HepG2 (cell line): ENCODE measurements around the gene PMVK. TPM values are rescaled to one million over a fixed set of nuclear protein-coding genes. Genes with fewer than 3 reads are reported as not detected.

Experiments used
- ATAC-seq: fragments of 200-7000 bp; cut with Tn5 transposase; 3 replicates; pipeline ENCODE4 v1.9.1; 2020; ENCODE audit warnings: mild to moderate bottlenecking, moderate library complexity
- BruUV-seq: library from RNA; stranded (reverse); fragments of 400-500 nt; replicated peaks from 2 replicates; lab custom pipeline; 2021; lab: Mats Ljungman, UMichigan
- CTCF ChIA-PET: fragments of 300-600 bp; formaldehyde crosslinking; extraction: SDS; loops from one replicate; lab custom pipeline; 2021; ENCODE audit warnings: low total read pairs, inconsistent platforms, low intra/inter-chr PET ratio; lab: Yijun Ruan, JAX
- POLR2A ChIA-PET: fragments of 350-600 bp; sonication (Branson Sonifier 250); formaldehyde crosslinking; loops from one replicate; lab custom pipeline; 2020; ENCODE audit warnings: antibody characterized with exemption, inconsistent platforms; lab: Yijun Ruan, JAX
- DNase-seq: peaks from one replicate; pipeline ENCODE4 v3.0.0-alpha.2; 2015; ENCODE audit warnings: low spot score
- FAIRE-seq: peaks from 3 replicates; lab custom pipeline; 2011; peaks lifted over from hg19 to GRCh38; lab: Jason Lieb, UNC
- H2AFZ ChIP-seq: one replicate; pipeline ENCODE4 v1.6.1; 2011; ENCODE audit warnings: low read length, inconsistent platforms
- H3K27ac ChIP-seq: fragments of 300-600 bp; 3 replicates; pipeline ENCODE4 v1.8.0; 2011; ENCODE audit warnings: mixed run types, mild to moderate bottlenecking, mixed read lengths, low read length, inconsistent platforms; ENCODE audit not compliant: insufficient read depth; ENCODE audit errors: extremely low read length
- H3K27me3 ChIP-seq, 2 experiments: fragments of 200-600 bp in 1 of 2; 2 replicates in 1 of 2; 3 replicates in 1 of 2; pipeline versions ENCODE4 v1.6.0 to v1.8.0; 2011; ENCODE audit warnings: low read length in 2 of 2, mild to moderate bottlenecking in 2 of 2, moderate library complexity in 2 of 2, inconsistent platforms in 1 of 2; ENCODE audit not compliant: insufficient read depth in 2 of 2, control insufficient read depth in 1 of 2
- H3K36me3 ChIP-seq, 2 experiments: fragments of 200-600 bp in 1 of 2; replicated peaks in 1 of 2; 2 replicates in 1 of 2; 3 replicates in 1 of 2; pipeline versions ENCODE4 v1.5.1 to v1.8.0; 2011; ENCODE audit warnings: low read length in 2 of 2, inconsistent platforms in 1 of 2; ENCODE audit not compliant: insufficient read depth in 2 of 2, control insufficient read depth in 1 of 2
- H3K4me1 ChIP-seq: 2 replicates; pipeline ENCODE4 v1.5.1; 2012; ENCODE audit warnings: low read length, inconsistent platforms; ENCODE audit not compliant: insufficient read depth
- H3K4me2 ChIP-seq: 2 replicates; pipeline ENCODE4 v1.6.0; 2011; ENCODE audit warnings: low read depth, low read length, inconsistent platforms
- H3K4me3 ChIP-seq, 3 experiments: fragments of 200-600 bp in 1 of 3; sonication (generic), shearing (Covaris generic) in 1 of 3; replicated peaks in 1 of 3; 2 replicates each; pipeline ENCODE4 v1.5.1; 2011 to 2016; ENCODE audit warnings: low read length in 3 of 3, inconsistent platforms in 2 of 3, low read depth in 2 of 3, mild to moderate bottlenecking in 2 of 3, control low read depth in 1 of 3, mixed read lengths in 1 of 3; ENCODE audit not compliant: insufficient read depth in 1 of 3
- H3K79me2 ChIP-seq: one replicate; pipeline ENCODE4 v1.6.1; 2011; ENCODE audit warnings: low read length, inconsistent platforms; ENCODE audit not compliant: insufficient read depth
- H3K9ac ChIP-seq: 2 replicates; pipeline ENCODE4 v1.6.0; 2011; ENCODE audit warnings: mild to moderate bottlenecking, low read depth, low read length, inconsistent platforms; ENCODE audit not compliant: insufficient read depth
- H3K9me3 ChIP-seq: 2 replicates; pipeline ENCODE4 v1.5.1; 2012; ENCODE audit warnings: mild to moderate bottlenecking, low read length
- H4K20me1 ChIP-seq: 2 replicates; pipeline ENCODE4 v1.6.0; 2011; ENCODE audit warnings: inconsistent platforms, mild to moderate bottlenecking, low read length, moderate library complexity; ENCODE audit not compliant: insufficient read depth
- FOSL2 ChIP-seq: sonication (generic); formaldehyde crosslinking; IDR thresholded peaks from 2 replicates; pipeline ENCODE4 v1.4.0; 2020; ENCODE audit warnings: missing genetic modification reagents
- MED1 ChIP-seq: sonication (generic); formaldehyde crosslinking; IDR thresholded peaks from 2 replicates; pipeline ENCODE4 v1.4.0; 2020; ENCODE audit warnings: missing genetic modification reagents
- MIER3 ChIP-seq: IDR thresholded peaks from 2 replicates; pipeline ENCODE4 v1.6.1; 2016; ENCODE audit warnings: missing compliant biosample characterization, borderline replicate concordance
- MLLT10 ChIP-seq: sonication (generic); formaldehyde crosslinking; IDR thresholded peaks from 2 replicates; pipeline ENCODE4 v1.4.0; 2020; ENCODE audit warnings: missing genetic modification reagents
- SRY ChIP-seq: sonication (generic); formaldehyde crosslinking; IDR thresholded peaks from 2 replicates; pipeline ENCODE4 v1.8.0; 2022; ENCODE audit warnings: mild to moderate bottlenecking, missing genetic modification reagents
- ZNF207 ChIP-seq: fragments of 450-650 bp; IDR thresholded peaks from 2 replicates; pipeline ENCODE4 v1.6.1; 2016; ENCODE audit warnings: antibody characterized with exemption, borderline replicate concordance
- ZNF251 ChIP-seq: sonication (generic); formaldehyde crosslinking; IDR thresholded peaks from 2 replicates; pipeline ENCODE4 v1.9.0; 2021; ENCODE audit warnings: mild to moderate bottlenecking, missing genetic modification reagents
- ZNF772 ChIP-seq: sonication (generic); formaldehyde crosslinking; IDR thresholded peaks from 2 replicates; pipeline ENCODE4 v1.5.0; 2020; ENCODE audit warnings: mild to moderate bottlenecking, missing genetic modification reagents
- WGBS: methylation state at CpG from one replicate; pipeline ENCODE4 v1.1.6; 2017; ENCODE audit warnings: low lambda C conversion rate; 5-methylcytosine and 5-hydroxymethylcytosine counted together
- in situ Hi-C: cut with HindIII; loops from 2 replicates; pipeline ENCODE4 v1.10.0; 2017; ENCODE audit warnings: low pct_unique_long_range_greater_than_20kb; ENCODE audit not compliant: extremely low pct_ligation_motif_present
- intact Hi-C: fragments of 100-400 bp; cut with micrococcal nuclease; formaldehyde crosslinking; loops from one replicate; pipeline ENCODE4 v1.10.0; 2022; ENCODE audit not compliant: unreplicated experiment
- polyA plus RNA-seq, 8 experiments: library from polyadenylated mRNA; depleted of rRNA in 3 of 8; stranded (reverse) in 7 of 8; unstranded in 1 of 8; fragments of >200 nt; fragmentation: Illumina TruSeq in 4 of 8; extraction: Trizol in 4 of 8; gene quantifications; 2 replicates each; pipeline versions ENCODE4 v1.2.1 to v1.2.3, GENCODE V29; 2011 to 2016; ENCODE audit warnings: low read depth in 4 of 8, missing spikeins in 1 of 8, mixed read lengths in 1 of 8; ENCODE audit not compliant: insufficient read depth in 1 of 8
- total RNA-seq, 5 experiments: library from RNA; depleted of rRNA; stranded (reverse); fragments of >200 nt; fragmentation: Illumina TruSeq; extraction: Trizol; gene quantifications; 2 replicates each; pipeline ENCODE4 v1.2.3, GENCODE V29; 2016; ENCODE audit warnings: low read depth in 1 of 5
- TF ChIP-seq, protein P1 (sequence below): sonication (generic); formaldehyde crosslinking; IDR thresholded peaks from 2 replicates; pipeline ENCODE4 v1.4.0; 2020; ENCODE audit warnings: missing genetic modification reagents
- TF ChIP-seq, protein P2 (sequence below): sonication (generic); formaldehyde crosslinking; conservative IDR thresholded peaks from 2 replicates; pipeline ENCODE4 v1.8.1; 2023; ENCODE audit warnings: missing genetic modification reagents
- TF ChIP-seq, protein P3 (sequence below): IDR thresholded peaks from 2 replicates; pipeline ENCODE4 v1.4.0; 2020; ENCODE audit warnings: mild to moderate bottlenecking, missing genetic modification reagents
- TF ChIP-seq, protein P4 (sequence below): IDR thresholded peaks from 2 replicates; pipeline ENCODE4 v1.6.1; 2012; ENCODE audit warnings: inconsistent platforms
- TF ChIP-seq, protein P5 (sequence below): sonication (generic); formaldehyde crosslinking; conservative IDR thresholded peaks from 2 replicates; pipeline ENCODE4 v1.4.0; 2020; ENCODE audit warnings: mild to moderate bottlenecking, missing genetic modification reagents, moderate library complexity

PMVK gene
- total and polyA plus RNA-seq, 2 of the 13 experiments (the other 11 are each of a cell fraction or from before 2014, with no cell fraction given), result 3.9 to 12.6 TPM

DNA sequence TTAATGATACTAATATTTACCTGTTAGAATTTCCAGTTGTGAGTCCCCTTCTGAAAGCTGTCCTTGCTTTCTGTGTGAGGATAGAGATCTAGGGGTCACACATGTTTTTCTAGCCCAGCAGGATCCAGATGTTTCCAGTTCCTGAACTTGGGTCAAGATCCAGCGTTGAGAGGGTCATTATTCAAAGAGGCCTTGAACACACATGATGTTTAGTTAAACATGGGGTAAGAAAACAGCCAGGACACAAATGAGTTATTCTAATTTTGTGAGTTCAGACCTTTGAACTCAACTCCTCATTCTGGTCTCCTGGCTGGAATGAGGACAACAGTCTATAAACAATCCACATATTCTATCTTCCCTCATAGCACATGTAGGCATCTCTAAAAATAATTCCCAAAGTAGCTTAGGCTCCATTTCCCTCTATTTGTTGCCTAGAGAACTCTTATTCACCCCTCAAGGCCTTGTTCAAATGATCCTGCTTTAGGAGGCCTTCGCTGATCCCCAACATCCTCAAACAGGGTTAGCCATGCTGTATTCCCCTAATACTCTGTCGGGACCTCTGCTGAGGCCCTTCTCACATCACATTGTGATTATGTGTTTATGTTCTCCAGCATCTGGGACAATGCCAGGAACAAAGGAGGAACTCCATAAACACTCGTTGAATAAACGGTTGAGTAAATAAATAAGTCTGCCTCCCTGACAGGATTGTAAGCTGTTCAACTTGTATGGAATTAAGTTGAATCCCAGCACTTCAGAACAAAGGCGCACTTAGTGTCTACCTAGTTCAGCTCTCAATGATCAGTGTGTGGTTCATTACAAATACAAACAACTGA, 51.4 kb downstream of the PMVK start:
- peaks cover under 1 to 24% of the 10 kb centered on the region in 2 experiments; a peak in 4 of 5 replicates for H3K27me3 ChIP-seq
- CTCF ChIA-PET, result no interaction called here
- 27% methylated on average over 6 of the region's 6 CpGs for WGBS
- in situ Hi-C loops, result no loop called here
- no peaks in the 10 kb centered on the region for H3K9me3 ChIP-seq
- DNase-seq (peak; percentile 37), FAIRE-seq (no peak), ATAC-seq (peak; percentile 49)
- no peak overlapping the region for H3K9ac ChIP-seq
- no peaks in the 10 kb centered on the region for H4K20me1 ChIP-seq
- H3K4me2 ChIP-seq, result peak overlapping the region; percentile 43
- BruUV-seq, result no TSS peak
- POLR2A ChIA-PET, result no interaction called here
- H3K79me2 ChIP-seq, result no peaks in the 10 kb centered on the region
- peak overlapping the region in 1 of 3 experiments; percentile 19; a peak in 2 of 6 replicates for H3K4me3 ChIP-seq
- intact Hi-C loops, result no loop called here
- peak overlapping the region; percentile 29 for H3K27ac ChIP-seq
- H3K36me3 ChIP-seq, result no peaks in the 10 kb centered on the region
- H3K4me1 ChIP-seq, result peaks cover 33% of the 10 kb centered on the region
- no peak overlapping the region for H2AFZ ChIP-seq
- TF ChIP-seq, protein P1, sequence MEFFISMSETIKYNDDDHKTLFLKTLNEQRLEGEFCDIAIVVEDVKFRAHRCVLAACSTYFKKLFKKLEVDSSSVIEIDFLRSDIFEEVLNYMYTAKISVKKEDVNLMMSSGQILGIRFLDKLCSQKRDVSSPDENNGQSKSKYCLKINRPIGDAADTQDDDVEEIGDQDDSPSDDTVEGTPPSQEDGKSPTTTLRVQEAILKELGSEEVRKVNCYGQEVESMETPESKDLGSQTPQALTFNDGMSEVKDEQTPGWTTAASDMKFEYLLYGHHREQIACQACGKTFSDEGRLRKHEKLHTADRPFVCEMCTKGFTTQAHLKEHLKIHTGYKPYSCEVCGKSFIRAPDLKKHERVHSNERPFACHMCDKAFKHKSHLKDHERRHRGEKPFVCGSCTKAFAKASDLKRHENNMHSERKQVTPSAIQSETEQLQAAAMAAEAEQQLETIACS (CRISPR knock-in tag), result no peak
- TF ChIP-seq, protein P2, sequence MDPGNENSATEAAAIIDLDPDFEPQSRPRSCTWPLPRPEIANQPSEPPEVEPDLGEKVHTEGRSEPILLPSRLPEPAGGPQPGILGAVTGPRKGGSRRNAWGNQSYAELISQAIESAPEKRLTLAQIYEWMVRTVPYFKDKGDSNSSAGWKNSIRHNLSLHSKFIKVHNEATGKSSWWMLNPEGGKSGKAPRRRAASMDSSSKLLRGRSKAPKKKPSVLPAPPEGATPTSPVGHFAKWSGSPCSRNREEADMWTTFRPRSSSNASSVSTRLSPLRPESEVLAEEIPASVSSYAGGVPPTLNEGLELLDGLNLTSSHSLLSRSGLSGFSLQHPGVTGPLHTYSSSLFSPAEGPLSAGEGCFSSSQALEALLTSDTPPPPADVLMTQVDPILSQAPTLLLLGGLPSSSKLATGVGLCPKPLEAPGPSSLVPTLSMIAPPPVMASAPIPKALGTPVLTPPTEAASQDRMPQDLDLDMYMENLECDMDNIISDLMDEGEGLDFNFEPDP (CRISPR knock-in tag), result 0 out of 2 replicates have a peak, but pooled peaks have one; percentile 21
- TF ChIP-seq, protein P3, sequence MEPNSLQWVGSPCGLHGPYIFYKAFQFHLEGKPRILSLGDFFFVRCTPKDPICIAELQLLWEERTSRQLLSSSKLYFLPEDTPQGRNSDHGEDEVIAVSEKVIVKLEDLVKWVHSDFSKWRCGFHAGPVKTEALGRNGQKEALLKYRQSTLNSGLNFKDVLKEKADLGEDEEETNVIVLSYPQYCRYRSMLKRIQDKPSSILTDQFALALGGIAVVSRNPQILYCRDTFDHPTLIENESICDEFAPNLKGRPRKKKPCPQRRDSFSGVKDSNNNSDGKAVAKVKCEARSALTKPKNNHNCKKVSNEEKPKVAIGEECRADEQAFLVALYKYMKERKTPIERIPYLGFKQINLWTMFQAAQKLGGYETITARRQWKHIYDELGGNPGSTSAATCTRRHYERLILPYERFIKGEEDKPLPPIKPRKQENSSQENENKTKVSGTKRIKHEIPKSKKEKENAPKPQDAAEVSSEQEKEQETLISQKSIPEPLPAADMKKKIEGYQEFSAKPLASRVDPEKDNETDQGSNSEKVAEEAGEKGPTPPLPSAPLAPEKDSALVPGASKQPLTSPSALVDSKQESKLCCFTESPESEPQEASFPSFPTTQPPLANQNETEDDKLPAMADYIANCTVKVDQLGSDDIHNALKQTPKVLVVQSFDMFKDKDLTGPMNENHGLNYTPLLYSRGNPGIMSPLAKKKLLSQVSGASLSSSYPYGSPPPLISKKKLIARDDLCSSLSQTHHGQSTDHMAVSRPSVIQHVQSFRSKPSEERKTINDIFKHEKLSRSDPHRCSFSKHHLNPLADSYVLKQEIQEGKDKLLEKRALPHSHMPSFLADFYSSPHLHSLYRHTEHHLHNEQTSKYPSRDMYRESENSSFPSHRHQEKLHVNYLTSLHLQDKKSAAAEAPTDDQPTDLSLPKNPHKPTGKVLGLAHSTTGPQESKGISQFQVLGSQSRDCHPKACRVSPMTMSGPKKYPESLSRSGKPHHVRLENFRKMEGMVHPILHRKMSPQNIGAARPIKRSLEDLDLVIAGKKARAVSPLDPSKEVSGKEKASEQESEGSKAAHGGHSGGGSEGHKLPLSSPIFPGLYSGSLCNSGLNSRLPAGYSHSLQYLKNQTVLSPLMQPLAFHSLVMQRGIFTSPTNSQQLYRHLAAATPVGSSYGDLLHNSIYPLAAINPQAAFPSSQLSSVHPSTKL (CRISPR knock-in tag), result peak; percentile 33; the same call in 1 of the 2 replicates
- TF ChIP-seq ZNF251 (CRISPR knock-in tag), result no peak
- TF ChIP-seq ZNF772 (CRISPR knock-in tag), result no peak
- no peak for TF ChIP-seq ZNF207
- TF ChIP-seq MED1 (CRISPR knock-in tag), result peak; percentile 18; the same call in 1 of the 2 replicates
- TF ChIP-seq FOSL2, result no peak
- 0 out of 2 replicates have a peak, but pooled peaks have one; percentile 7 for TF ChIP-seq MIER3 (CRISPR knock-in tag)
- TF ChIP-seq, protein P4, sequence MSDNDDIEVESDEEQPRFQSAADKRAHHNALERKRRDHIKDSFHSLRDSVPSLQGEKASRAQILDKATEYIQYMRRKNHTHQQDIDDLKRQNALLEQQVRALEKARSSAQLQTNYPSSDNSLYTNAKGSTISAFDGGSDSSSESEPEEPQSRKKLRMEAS, result no peak
- TF ChIP-seq, protein P5, sequence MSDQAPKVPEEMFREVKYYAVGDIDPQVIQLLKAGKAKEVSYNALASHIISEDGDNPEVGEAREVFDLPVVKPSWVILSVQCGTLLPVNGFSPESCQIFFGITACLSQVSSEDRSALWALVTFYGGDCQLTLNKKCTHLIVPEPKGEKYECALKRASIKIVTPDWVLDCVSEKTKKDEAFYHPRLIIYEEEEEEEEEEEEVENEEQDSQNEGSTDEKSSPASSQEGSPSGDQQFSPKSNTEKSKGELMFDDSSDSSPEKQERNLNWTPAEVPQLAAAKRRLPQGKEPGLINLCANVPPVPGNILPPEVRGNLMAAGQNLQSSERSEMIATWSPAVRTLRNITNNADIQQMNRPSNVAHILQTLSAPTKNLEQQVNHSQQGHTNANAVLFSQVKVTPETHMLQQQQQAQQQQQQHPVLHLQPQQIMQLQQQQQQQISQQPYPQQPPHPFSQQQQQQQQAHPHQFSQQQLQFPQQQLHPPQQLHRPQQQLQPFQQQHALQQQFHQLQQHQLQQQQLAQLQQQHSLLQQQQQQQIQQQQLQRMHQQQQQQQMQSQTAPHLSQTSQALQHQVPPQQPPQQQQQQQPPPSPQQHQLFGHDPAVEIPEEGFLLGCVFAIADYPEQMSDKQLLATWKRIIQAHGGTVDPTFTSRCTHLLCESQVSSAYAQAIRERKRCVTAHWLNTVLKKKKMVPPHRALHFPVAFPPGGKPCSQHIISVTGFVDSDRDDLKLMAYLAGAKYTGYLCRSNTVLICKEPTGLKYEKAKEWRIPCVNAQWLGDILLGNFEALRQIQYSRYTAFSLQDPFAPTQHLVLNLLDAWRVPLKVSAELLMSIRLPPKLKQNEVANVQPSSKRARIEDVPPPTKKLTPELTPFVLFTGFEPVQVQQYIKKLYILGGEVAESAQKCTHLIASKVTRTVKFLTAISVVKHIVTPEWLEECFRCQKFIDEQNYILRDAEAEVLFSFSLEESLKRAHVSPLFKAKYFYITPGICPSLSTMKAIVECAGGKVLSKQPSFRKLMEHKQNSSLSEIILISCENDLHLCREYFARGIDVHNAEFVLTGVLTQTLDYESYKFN (CRISPR knock-in tag), result peak; percentile 73
- TF ChIP-seq MLLT10 (CRISPR knock-in tag), result no peak
- TF ChIP-seq SRY (CRISPR knock-in tag), result no peak
